HepG2 (cell line): ENCODE data around the gene POLG2.

Source experiments
- EZH2 ChIP-seq: conservative IDR thresholded peaks from 2 replicates; pipeline ENCODE4 v1.6.1; 2012; ENCODE audit warnings: mild to moderate bottlenecking, low read depth, low read length, moderate library complexity
- PATZ1 ChIP-seq: sonication (generic); formaldehyde crosslinking; IDR thresholded peaks from 2 replicates; pipeline ENCODE4 v1.4.0; 2020; ENCODE audit warnings: missing genetic modification reagents
- POLR2AphosphoS5 ChIP-seq: IDR thresholded peaks from 2 replicates; pipeline ENCODE4 v1.6.1; 2012; ENCODE audit warnings: low read depth, low read length
- SIN3B ChIP-seq: fragments of 150-350 bp; IDR thresholded peaks from 2 replicates; pipeline ENCODE4 v1.6.1; 2014; ENCODE audit warnings: low read length
- ZNF354B ChIP-seq: sonication (generic); formaldehyde crosslinking; IDR thresholded peaks from 2 replicates; pipeline ENCODE4 v1.8.0; 2022; ENCODE audit warnings: mild to moderate bottlenecking, missing genetic modification reagents
- ZNF510 ChIP-seq: sonication (generic); formaldehyde crosslinking; IDR thresholded peaks from 2 replicates; pipeline ENCODE4 v1.4.0; 2020; ENCODE audit warnings: low read depth, mild to moderate bottlenecking, missing genetic modification reagents
- ZNF598 ChIP-seq: sonication (generic); formaldehyde crosslinking; IDR thresholded peaks from 2 replicates; pipeline ENCODE4 v1.5.1; 2020; ENCODE audit warnings: mild to moderate bottlenecking, missing genetic modification reagents, borderline replicate concordance
- ZNF766 ChIP-seq: sonication (generic); formaldehyde crosslinking; IDR thresholded peaks from 2 replicates; pipeline ENCODE4 v1.5.0; 2020; ENCODE audit warnings: missing genetic modification reagents, borderline replicate concordance

GRCh38 chr17:64533784-64534183 is 36.9 kb upstream of the POLG2 start:
- TF ChIP-seq ZNF510 (CRISPR knock-in tag) (no peak), SIN3B (no peak), ZNF766 (CRISPR knock-in tag) (no peak), ZNF598 (CRISPR knock-in tag) (no peak), EZH2 (no peak), POLR2AphosphoS5 (no peak), ZNF354B (CRISPR knock-in tag) (no peak), PATZ1 (CRISPR knock-in tag) (no peak)
